NCI-H1930 (cell line): ENCODE results near the gene PRKACA.

Experiments used
- DNase-seq, 2 experiments: peaks; one replicate each; lab custom pipeline; 2025; lab: John Stamatoyannopoulos, UW

PRKACA gene

DNA sequence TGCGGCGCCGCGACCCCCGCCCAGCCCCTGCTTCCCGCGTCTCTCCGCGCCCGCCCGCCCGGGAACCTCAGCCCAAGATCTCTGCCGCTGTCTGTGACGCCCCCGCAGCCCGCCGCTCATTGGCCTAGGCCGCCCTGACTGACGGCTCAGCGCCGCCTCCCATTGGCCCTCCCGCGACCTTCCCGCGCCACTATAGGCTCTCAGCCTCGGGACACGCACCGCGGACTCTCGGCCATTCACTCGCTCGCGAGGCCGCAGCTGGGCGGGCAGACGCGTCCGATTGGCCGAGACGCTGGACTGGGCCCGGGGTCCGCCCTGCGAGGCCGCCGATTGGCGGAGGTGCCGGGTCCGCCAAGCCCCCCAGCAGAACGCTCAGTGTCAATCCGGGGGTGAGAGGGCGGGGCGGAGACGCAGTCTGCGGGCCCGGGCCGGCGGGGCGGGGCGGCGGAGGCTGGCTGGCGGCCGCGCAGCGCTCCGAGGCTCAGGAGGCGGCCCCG is at the start of gene PRKACA:
PRKACA (minus strand) TSS at position 95 of the 497 bp plus-strand sequence. CDS start 215 bp downstream, outside the sequence.
- peak; percentile 94 to 95 for DNase-seq

DNA sequence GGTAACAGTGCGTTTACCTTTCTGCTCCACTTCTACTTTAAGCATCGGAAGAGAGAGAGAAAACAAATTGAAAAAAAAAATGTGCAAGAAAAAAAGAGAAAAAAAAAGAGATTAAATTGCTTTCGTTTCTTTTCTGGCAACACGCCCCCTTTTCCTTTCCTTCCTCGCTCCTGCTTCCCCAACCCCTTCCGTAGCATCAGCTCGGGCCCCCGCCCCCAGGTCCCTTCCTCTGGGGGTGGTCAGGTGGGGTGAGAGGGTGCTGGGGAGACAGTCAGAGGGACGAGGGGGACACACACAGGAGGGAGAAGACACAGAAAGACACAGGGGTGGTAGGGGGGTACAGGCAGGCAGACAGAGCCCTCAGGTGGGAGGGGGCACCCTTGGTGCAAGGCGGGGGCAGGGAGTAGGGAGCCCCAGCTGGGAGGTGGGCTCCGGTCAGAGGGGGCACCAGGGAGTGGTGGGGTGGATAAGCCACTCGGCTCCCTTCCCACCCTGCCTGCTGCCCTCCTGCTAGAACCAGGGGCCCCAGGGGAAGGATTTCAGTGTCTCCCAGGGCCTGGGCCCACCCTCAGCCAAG is 49.5 kb upstream of the PRKACA start:
- no peak for DNase-seq

DNA sequence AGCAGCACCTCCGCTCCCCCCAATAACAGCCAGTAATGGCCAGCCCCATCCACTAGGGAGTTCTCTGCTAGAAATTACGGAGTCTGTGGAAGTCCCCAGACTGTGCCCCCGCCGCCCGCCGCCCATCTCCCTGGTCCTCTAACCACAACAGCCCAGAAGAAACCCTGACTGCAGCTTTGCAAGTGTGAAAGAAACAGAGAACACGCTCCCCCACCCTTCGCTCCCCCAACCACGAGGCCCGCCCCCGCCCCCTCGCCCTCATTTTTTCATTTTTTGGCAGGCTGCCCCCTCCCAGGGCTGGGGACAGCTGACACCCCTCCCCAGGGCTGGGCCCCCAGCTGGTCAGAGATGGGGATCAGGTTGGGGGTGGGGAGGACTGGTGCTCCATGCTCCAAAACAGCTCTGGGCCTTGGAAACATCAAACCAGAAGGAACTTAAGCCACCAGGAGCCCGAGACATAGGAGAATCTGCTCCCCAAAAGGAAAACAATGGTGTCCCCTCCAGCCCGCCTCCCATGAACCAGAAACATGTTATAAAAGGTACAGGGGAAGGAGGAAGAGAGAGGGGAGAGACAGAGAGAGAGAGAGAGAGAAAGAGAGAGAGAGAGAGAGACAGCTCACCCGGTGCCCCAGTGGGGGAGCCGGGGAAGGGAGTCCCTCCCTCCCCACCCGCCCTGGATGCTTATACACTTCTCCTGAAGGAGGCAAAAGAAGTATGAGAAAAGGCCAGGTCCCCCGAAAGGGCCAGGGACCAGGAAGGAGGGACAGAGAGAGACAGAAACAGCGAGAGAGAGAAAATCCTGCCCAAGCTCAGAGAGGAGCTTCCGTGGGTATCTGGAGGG is 48.6 kb upstream of the PRKACA start:
- DNase-seq: no peak

DNA sequence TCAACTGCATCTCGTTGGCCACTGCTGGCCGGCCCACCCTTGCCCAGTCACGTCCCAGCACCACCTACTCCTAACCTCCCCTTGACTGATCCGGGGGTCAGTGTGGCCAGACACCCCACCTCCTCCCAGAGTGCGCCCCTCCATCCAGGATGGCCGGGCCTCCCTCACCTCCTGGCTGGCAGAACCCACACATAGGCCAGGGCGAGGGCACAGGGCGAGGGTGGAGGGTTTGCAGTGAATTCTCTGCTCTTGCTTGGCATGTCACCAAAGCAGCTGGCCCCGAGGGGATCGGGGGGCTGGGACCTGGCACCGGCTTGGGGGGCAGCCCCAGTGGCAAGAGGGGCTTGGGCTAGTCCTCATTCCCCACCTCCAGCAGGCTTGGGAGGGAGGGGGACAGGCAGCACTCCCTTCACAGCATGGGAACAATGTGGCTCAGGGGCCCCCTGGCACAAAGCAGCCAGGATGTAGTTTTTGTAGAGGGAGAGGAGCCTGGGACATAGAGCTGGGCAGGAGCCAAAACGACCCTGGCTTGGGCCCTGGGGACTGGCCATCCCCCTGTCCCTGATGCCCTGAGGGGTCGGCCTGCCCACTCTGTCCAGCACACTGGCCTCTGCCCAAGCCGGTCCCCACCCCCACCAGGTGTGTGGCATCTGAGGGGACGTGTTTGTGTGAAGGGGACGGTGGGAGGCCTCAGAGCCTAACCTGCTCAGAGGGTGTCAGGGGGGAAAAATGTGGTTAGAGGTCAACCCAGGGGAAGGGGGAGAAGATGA is 47.3 kb upstream of the PRKACA start:
- no peak for DNase-seq

DNA sequence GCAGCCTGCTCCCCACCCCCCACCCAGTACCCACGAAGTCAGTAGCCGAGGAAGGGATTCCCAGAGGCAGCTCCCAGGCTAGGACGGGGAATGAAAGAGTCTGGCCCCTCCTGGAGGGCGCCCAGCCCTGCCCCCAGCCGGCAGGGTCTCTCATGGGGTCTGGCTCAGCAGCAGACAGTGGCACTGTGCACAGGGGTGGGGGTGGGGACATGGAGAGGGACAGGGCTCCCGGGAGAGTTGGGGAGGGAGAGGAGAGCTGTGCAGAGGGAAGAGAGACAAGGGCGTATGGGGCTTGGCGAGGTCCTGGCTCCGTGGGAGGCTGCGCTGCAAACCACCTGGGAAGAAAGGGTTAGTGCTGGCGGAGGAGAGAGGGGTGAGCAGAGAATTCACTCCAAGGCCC is 46.5 kb upstream of the PRKACA start:
- no peak for DNase-seq

DNA sequence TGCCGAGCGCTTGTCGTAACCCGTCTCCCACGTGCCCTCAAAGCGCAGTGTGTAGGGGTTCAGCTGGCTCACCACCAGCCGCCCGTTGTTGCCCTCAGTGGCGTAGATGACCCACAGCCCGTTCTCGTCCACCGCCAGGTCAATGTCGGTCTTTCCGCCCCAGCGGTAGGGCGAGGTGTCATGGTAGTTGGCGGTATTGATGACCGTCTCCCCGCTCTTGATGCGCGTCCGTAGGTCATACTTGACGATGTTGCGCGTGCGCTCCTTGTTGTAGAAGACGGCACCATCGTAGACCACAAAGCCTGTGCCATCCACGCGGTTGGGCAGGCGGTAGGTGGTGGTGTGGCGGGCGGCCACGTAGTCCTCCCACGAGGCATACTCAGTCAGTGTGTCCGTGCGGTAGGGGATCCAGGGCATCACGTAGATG is 45.3 kb upstream of the PRKACA start:
- DNase-seq: no peak

DNA sequence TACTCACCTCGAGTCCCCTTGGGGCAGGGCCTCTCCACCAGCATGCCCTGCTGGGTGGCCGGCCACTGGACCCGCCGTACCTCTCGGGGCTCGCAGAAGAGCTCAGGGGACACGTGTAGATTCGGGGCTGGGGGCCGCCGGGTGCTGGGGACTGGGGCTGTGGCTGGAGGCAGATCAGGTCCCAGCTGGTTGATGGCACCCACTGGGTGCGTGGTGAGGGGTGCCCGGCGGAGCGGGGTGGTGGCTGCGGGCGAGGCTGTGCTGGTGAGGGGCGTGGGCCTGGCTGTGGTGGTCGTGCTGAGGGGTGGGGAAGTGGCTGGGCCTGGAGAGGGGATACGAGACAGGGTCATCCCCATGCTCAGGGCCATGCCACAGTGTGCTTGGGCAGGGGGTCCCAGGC is 43.7 kb upstream of the PRKACA start:
- DNase-seq: no peak

DNA sequence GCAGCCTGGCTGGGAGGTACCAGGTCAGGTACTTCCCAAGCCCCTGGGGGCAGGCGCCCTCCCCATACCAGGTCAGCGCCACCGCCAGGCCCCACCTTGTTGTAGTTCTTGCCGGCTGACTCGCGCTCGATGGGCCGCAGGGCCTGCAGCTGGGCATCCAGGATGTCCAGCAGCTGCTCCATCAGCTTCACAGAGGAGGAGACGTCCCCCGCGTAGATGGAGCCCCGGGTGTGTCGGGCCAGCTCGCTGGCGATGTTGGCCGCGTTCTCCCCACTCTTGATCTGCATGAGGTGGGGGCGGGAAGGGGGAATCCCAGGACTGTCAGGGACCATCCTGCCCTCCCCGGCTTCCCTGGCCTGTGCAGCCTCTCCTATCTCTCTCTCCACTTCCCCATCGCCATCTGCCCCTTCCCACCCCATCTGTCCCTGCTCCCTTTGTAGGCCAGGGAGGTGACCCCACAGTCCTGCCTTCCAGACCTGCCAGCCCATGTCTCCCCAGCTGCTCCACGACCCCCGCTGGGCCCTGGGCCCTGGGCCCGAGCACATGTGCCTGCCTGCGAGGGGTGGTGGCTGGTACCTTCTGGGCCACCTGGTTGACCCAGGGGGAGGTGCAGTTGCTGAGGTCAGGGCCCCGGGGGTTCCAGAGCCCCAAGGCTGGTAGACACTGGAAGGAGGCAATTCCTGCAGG is 42.6 kb upstream of the PRKACA start:
- DNase-seq: no peak

DNA sequence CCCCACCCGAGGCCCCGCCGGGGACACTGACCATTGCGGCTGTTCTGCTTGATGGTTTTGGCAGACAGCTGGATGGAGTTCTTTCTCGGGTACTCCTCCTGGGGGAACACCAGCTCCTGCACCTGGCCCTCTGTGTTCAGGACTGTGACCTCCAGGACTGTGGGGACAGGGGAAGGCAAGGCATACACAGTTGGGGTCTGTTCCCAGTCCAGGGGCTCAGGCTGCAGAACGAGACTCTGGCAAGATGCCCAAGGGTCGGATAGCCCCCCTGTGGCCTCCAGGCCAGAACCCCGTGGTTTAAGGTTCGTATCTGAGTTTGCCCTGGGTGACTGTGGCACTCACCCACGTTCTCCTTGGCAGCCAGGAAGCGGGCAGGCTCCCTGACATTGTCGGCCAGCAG is 41.5 kb upstream of the PRKACA start:
- no peak for DNase-seq

DNA sequence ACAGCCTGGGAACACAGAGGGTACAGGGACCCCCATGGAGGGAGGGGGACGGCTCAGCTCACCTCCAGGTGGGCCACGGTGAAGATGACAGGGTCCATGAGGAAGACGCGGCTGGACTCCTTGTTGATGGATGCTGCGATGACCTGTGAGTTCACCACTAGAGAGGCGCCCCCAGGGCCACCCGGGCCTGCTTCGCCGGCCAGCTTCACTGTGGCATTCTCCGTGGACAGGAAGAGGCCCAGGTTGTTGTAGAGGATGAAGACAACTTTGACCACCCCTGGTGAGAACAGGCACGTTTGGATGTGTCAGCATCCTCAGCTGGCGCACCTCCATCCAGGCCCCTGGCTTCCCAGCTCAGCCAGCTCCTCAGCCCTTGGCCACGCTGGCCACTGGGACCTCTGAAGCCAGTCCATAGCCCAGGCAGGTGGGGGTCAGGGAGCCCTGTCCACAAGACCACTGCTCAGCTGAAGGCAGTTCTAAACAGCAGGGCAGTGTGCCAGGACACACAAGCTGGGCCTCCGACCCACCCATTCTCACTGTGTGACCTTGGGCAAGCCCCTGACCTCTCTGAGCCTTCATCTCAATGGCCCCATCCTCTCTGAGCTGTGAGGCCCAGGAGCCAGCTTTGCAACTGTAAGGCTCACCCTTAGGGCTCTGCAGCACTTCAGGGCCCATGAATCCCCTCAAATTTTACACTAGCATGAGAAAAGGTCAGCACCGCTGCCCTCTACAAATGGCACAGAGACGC is 40.9 kb upstream of the PRKACA start:
- no peak for DNase-seq

DNA sequence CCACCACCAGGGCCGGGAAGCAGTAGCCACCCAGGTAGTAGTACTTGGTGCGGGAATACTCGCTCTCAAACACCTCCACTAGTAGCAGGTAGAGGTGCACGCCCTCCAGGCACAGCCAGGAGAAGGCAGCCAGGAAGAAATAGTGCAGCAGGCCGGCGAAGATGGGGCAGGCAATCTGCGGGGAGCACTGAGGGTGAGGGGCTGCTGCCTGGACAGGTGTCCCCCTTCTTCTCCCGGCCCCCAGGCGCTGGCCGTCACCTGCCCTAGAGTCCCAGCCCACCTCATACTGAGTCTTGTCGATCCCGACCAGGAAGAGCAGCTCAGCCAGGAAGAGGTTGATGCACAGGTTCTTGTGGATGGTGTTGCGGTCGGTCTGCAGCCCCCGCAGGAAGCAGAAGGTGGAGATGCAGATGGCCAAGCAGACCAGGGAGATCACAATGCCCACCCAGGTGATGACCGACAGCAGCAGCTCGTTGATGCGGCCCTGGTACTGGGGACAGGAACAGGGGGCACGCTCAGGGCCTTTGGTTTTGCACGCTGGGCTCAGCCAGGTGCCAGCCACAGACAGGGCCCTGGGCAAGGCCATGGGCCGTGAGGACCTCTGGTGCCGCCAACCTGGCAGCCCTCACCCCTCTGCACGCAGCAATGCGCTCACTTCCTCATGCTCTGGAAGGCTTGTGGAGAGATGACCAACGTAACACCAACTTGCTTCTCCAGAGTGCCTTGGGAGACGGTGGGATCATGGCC is 39.6 kb upstream of the PRKACA start:
- DNase-seq: no peak

DNA sequence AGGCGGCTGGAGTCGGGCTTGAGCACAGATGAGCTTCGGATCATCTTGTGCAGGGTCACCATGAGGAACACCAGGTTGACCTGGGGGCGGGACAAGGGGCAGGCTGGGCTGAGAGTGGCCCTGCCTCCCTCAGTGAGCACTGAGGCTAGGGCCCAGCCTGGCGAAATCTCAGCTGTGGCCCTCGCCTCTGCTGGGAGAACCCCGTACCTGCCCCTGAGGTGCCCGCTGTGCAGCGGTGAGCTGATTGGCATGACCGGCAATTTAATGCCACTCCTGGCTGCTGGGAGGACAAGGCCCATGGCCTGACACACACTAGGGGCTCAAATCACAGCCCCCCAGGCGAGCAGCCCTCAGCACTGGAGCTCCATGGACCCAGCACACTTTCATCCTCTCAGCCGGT is 38.6 kb upstream of the PRKACA start:
- no peak for DNase-seq

DNA sequence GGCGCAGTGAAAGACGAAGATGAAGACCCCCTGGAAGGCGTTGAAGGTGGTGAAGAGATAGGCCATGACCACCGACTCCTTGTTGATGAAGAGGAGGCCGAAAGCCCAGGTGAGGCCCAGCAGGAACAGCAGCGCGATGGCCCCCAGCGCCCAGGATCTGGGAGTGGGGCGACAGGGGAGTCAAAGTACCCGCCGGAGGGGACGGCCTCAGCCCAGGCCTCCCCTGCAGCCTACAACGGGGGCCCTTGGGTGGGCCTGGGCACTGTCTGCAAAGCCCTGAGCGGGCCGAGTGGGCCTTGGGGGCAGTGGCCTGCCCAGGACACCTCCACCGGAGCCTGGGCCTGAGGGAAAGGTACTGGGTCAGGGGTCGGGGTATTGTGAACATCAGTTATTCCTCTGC is 37.8 kb upstream of the PRKACA start:
- no peak for DNase-seq

DNA sequence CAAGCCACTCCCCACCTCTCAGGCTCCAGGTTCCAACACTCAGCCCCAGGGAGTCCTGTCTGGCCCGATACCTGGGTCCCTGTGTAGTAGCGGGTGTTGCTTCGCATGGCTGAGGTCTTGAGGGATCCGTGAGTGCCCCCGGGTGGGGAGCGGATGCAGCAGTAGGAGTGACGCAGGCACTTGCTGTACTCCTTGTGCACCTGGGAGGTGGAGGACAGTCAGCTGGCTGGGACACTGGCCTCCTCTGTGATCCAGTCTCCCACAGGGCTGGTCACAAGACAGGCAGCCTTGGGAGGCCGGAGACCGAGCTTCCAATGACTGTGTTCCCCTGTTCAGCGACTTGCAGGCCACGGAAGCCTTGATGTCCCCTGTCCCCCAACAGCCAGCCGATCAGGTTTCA is 35.2 kb upstream of the PRKACA start:
- DNase-seq: no peak

DNA sequence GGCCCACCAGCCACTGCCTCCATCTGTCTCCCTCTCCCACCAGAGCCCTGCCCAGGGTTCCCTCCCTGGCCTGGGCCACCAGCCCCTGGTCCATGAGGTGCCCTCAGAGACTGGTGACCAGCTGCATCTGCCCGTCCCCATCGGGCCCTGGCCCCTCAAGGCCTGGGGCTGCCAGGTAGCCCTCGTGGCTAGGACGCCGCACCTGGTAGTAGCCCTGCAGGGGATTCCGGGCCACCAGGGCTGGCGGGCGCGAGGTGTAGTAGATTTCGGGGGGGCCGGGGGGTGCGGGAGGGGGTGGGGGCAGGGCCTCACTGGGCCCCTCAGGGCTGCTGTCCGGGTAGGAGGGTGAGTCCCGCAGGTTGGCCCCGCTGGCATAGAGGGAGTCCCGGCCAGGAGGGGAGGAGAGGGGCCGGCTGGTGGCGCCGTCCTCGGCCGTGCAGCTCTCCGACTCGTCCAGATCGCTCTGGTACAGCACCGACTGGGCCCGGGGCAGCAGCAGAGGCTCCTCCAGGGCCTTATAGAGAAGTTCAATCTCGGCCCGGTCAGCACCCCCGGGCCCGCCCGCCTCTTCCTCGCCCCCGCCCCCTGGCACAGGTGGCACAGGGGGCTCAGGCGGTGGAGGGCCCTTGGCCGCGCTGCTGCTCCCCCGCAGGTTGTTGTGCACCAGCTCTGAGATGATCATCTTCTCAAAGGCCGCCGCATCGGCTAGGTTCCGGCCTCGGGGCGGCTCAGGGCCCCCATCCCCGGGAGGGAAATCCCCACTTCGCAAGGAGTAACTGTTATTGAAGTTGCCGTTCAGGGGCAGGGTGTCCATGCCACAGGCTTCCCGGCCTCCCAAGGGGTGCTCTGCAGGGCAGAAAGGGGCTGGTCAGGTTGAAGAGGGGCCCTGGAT is 33.5 kb upstream of the PRKACA start:
- no peak for DNase-seq

DNA sequence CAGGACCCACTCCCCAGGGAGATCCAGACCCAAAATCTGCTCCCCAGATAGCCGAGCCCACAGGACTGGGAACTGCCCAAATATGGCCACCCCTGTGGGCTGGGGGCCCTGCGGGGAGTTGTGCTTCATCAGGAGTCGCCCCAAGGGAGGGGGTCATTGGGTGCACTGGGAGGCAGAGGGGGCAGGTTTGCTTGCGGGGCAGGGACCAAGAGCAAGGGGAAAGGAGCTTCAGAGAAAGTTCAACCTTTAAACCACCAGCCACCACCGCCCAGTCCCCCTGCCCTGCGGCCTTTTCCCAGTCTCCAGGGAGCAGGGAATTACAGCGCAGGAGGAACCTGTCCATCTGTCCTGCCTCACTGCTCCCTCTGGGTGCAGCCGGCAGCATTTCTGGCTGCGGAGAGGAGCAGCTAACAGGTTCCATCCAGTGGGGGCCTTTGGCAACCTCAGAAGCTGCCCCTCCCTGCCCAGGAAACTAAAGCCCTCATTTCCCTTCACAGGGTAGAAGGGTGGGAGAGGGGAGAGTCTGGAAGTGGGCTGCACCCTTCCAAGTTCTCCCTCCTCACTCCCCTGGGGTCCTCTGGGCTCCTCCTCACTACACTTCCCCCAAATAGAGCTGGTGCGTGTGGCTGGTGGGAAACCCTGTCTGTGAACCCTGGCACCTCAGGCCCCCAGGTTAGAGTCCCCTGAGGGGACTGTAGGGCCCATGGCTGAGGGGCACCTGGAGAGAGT is 32.6 kb upstream of the PRKACA start:
- DNase-seq: no peak

DNA sequence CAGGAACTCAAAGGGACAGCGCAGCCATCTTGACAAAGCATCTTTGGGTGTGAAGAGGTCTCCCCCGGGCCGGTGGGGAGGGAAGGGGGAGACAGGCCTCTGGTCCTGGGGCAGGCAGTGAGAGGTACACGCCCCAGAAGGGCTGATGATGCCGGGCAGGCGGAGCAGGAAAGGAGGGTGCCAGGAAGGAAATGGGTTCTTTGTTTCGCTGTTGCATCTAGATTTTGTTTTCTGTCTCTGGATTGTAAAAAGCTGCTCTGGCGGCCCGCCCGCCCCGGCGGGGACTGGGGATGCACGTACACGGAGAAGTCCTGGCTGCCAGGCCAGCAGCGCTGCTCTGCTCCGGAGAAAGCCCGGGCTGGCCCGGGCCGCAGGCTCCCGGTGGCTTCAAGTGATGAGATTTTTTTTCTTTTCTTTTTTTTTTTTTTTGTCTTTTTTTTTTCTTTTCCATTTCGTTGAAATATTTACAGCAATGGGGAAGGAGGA is 32.0 kb upstream of the PRKACA start:
- DNase-seq: no peak

DNA sequence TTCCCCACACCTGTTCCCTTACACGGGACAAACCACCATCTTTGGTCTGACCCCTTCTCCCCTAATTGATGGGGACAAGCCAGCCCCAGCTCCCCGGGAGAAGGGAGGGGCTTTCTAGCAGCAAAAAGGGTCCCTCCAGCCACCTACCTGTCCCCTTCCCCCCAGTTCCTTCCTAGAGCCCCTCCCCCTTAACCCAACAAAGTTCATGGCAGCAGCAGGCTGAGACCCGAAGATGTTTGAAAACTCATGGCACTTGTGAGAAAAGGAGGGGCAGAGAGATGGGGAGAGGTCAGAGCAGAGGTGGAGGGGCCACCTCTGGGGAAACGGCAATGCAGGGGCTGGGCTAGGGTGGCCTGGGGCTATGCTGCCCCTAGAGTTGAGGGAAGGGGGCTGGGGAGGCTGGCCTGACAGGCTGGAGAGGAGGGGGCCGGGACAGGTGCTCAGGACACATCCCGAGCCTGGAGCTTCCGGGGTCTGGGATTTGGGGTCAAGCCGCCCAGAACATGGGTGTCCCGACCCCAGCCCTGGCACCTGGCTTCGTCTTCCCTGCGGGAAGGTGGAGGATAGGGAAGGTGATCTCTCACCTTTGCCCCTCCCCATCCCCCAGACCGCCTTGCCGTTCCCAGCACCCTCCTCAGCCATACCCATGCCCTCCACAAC is 31.3 kb upstream of the PRKACA start:
- DNase-seq: no peak
